Activated CD8-positive, alpha-beta memory T cell treated with anti-CD3 and anti-CD28 coated beads, Interleukin-2, amount 50 U/mL, for 24 hours (primary cell): ENCODE measurements around the gene RAI1.

Experiments used
- DNase-seq: peaks from one replicate; pipeline ENCODE4 v3.0.0-alpha.2; 2020; ENCODE audit errors: extremely low read depth

RAI1 gene

DNA sequence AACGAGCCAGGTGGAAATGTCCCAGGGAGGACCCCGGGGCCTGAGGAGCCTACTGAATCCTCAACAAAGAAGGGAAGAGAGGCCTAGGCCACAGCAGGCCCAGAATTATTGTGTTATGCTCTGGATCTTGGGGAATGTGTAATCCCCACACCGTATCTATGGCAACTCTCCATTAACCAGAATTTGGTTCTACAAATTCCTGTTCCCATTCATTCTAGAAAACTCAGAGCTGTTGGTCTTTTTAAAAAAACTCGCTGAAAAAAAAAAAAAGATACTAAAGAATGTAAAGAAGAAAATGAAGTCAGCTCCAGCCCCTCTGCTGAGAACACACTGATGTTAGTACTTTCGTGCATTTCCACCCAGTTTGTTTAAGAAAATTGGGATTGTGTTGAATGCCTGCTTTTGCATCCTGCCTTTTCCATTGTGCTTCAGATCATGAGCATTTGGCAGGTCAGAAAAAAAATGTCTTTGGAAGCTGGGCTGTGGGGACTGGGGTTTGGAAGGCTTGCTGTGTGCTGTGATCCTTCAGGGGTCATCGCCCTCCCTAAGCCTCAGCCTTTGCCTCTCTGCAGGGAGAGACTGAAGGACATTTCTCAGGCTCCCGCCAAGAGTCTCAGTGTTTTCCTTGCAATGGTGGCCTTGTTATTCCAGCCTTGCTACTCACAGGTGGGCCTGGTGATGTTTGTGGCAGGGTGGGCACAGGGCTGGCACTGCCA, 86.1 kb downstream of the RAI1 start:
- DNase-seq, result no peak

DNA sequence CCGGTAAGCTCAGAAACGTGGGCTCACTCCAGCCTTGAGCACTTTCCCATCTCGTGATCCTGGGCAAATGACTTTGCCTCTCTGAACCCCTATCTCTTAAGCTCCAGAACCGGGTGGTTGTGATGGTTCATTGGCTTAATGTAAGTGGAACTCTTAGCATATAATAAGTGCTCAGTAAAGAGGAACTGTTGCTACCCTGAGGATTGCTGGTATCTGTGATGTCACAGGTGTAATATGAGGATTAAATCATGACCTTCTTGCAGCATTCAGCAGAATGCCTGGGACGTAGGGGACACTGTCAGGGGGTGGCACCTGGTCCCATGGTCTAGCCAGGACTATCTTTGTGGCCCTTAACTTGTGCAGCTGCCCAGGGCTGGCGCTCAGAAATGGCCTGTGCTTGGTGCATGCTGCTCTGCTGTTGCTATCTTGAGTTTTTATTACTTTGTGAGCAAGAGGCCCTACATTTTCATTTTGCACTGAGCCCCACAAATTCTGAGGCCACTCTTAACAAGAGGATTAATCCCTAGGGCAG, 86.7 kb downstream of the RAI1 start:
- DNase-seq, result no peak

DNA sequence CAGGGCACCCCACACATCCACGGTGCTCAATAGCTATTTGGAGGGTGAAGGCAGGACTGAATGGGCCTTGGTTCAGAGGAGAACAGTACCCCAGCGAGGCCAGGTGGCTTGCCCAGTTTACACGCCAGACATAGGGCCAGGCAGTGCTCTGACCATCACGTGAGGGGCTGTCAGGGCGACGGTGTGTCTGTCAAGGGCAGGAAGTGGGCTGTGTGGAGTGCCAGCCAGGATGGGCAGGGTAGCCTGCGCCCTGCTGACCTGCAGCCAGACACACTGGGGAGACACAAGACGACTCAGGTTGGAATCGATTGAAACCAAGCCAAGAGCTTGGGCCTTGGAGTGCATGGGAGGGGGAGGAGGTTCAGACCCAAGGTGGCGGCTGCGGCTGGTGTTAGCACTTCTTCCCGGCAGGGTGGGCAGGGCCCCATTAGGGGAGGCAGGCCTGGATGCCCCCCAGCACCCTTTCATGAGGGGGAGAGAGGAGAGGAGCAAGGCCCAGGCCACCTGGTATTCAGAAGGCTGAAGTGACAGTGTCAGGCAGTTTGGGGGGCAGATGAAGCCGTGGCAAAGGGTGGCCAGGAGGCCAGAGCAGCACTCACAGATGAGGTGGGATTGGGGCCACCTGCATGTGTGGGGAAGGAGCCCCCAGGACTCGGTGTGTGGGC, 87.3 kb downstream of the RAI1 start:
- DNase-seq, result no peak

DNA sequence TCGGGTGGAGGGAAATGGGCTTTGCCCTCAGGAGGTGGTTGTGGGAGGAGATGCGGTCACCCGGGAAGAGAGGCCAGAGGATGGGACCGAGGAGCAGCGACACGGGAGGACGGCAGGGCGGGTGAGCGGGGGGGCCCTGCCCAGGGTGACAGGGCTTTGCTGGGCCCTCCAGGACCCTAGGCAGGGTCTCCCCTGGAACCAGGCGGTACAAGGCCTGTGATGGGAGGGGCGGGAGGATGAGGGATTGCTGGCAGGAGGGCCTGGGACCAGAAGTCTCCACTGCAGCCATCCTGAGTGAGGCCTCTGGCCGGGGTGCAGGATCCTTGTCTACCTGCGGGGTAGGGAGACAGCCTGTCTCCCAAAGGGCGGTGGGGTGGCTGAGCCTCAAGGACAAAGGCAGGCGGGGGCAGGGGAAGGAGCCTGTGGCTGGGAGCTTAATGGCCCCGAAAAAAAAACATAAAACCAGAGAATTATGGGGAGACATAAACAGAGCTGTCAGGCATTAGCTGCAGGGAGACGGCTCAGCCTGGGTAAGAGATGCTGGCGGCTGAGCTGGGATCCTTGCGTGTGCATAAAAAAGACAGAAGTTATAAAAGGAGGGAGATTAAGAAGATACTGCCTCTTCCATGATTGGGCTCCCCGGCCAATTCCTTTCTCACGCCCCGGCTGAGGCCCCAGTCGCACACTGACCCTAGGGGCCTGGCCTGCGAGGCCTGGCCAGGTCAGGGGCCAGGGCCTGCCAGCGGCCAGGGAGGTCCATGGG, 88.8 kb downstream of the RAI1 start:
- DNase-seq, result no peak

DNA sequence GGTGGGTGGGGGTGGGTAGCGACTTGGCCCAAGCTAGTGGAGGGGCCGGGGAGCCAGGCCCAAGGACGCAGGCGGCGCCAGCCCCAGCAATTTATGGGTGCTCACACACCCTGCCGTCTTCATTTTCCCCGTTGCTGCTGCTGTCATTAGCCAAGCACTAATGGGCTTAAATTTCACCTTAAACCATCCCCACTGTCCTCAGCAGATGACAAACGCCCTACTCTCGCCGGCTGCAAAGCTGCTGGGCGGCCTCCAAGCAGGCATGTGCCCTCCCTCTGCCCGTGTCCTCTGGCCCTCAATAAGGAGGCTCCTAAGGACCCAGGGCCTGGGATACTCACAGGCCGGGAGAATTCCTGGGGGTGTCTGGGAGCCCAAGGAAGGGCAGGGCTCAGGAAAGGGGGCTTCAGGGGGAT, 89.4 kb downstream of the RAI1 start:
- DNase-seq, result no peak

DNA sequence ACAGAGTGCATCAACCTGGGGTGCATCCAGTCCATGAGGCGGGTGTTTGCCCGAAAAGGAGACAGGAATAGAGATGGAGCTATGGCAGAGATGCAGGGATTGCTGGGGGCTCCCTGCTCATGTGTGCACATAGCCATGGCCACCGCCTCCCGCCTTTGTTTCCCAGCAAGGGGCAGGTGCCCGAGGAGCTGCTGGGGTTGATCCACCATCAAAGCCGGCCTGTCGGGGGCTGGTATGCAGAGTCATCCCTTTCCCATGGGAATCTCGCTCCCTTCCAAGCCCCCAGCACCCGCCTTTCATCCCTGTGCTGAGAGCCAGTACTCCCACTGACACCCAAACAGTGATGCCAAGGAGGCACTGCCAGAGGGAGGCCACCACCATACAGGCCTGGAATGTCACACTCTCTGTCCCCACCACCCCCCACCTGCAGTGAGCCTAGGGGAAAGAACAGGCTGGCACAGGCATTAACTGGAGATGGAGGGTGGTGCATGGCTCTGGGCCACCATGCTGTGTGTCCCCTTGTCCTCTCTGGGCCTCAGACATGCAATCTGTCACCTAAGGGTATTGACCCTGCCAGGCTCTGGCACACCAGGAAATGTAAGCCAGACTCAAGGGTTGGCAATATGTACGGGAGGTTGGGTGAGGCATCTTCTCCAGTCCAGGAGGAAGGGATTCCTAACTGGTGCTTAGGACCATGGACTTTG, 90.4 kb downstream of the RAI1 start:
- DNase-seq, result no peak

DNA sequence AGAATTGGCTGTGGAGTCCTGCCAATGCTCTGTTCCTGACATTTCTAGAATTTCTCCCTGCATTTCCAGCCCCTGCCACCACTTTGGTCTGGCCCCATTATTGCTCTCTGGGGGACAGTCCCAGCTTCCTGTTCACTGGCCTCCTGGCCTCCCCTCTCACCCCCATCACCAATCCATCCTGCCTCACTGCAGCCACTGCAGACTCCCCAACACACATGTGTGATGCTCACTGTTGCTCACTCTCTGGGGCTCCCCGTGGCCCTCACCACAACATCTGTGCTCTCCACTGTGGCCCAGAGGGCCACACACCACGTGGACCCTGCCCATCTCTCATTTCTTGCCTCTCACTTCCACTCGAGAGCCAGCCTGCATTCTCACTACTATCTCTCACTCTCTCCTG, 91.0 kb downstream of the RAI1 start:
- no peak for DNase-seq

DNA sequence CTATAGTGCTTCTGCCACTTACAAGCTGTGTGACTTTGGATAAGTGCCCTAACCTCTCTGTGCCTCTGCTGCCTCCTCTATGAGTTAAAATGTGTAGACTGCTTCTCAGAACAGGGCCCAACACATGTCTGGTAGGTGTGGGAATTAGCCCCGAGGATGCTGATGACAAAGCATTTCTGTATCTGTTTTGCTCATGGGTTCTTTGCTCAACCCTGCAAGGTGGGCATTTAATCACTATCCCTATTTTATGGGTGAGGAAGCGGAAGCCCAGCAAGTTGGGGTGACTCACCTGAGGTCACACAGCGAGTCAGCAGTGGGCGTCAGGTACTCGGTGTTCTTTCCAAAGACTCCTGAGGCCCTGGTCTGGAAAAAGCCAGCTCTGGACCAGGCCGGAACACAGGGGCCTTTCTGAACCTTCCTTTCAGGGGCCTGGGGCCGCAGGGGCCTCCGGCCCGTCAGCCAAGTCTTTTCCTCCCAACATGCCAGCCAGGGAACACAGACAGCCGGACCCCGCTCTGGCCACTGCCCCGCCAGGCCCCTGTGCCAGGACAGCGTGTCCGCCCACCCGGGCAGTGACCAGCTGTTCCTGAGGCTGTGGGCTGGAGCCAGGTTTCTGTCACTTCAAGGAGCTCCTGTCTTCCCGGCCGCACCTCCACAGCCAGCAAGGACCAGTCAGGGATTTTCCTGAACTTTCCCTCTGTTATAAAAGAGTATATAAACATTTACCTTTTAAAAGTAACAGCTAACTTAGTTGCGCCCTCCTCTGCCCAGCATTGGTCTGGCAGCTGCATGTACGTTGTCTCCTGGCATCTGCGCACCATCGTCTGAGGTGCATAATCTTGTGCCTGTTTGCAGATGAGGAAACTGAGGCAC, 93.0 kb downstream of the RAI1 start:
- DNase-seq, result no peak

DNA sequence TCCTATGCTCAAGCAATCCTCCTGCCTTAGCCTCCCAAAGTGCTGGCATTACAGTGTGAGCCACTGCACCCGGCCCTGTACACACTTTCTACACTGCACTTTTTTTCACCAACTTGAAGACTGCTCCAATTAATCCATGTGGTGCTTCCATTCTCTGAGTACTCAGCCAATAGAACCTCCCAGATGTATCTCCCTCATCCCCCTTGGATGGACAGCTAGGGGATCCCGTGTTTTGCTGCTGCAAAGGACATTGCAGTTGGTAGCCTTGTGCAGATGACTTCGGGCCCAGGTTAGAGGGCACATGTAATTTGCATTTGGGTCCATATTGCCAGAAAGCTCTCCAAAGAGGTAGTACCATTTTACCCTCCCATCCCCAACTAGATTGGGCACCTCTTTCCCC, 95.6 kb downstream of the RAI1 start:
- DNase-seq, result no peak

DNA sequence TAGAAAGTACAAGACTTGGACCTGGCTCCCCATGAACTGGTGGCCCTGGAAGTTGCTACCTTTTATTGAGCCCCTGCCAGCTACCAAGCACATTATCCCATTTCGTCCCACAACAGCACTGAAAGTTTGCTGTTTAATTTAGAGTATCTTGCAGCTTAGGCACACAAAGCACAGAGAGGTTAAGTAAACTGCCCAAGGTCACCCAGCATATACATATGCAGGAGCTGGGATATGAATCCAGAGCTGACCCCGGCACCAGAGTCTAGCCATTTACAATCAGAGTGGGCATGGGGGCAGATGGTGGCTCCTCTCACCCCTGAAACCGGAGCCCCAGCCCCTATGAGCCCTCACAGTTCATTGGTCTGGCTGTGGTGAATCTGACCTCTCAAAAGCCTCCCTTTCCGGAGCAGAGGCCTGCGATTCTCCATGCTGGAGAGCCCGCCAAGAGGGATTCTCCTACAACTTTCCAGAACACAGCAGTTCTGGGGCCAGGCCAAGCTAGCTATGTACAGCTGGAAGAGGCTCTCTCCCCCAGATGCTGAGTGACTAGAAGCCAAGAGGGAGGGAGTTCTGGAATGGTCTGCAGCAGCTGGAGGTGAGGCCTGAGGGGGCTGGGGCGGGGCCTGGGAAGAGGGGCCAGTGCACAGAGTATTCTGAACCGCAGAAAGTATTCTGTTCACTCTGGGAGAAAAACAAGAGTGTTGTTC, 97.2 kb downstream of the RAI1 start:
- no peak for DNase-seq

DNA sequence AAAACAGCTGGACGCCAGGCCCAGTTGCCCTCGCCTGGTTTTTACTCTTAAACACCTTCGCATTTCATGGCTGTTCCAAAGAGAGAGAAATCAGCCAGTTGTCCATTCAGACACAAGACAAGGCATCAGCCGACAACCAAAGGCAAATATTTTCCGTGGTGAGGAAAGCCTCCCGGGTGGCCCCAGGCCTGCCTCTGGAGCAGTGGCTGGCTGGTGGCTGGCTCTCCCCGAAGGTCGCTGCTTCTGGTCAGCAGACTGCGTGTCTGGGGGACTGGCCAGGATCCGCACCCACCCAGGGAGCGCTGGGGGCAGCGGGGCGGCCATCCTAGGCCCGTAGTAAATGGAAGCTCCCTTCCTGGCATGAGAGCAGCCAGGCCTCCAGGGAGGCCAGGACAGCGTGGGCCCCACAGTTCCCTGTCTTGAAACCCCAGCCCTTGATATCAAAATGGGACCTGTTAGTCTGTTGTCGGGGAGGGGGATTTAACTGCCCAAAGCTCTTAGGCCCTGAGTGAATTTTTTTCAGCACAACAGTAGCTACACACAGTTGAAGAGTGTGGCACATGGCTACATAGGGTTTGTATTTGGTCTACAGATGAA, 97.9 kb downstream of the RAI1 start:
- no peak for DNase-seq

DNA sequence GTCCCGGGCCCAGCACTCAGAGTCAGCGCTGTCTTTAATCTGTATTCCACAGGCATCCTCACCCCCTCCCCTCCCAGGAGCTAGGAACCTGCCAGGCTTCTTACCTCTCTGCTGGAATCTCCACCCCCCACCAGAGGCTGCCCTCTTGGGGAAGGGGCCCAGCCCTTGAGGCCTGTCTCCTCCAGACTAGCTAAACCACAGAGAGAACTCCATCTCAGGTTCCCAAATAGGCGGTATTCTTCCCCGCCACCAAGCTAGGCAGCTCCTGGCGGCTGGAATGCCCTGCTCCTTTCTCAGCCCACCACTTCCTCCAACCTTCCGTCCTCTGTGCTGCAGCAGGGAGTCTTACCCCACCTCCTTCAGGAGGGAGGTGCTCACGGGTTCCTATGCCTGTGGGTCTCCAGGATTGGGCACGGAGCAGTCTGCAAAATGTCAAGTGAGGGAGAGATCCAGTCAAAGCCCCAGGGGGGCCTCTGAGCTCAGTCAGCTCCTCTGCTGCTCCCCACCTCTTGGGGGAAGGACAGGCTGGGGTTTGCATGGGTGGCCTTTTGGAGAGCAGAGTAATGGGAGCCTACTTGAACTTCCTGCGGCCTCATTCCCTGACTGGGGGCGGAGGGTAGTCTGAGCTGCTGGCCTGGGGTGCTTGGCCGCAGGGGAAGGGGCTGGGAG, 99.8 kb downstream of the RAI1 start:
- DNase-seq, result no peak

DNA sequence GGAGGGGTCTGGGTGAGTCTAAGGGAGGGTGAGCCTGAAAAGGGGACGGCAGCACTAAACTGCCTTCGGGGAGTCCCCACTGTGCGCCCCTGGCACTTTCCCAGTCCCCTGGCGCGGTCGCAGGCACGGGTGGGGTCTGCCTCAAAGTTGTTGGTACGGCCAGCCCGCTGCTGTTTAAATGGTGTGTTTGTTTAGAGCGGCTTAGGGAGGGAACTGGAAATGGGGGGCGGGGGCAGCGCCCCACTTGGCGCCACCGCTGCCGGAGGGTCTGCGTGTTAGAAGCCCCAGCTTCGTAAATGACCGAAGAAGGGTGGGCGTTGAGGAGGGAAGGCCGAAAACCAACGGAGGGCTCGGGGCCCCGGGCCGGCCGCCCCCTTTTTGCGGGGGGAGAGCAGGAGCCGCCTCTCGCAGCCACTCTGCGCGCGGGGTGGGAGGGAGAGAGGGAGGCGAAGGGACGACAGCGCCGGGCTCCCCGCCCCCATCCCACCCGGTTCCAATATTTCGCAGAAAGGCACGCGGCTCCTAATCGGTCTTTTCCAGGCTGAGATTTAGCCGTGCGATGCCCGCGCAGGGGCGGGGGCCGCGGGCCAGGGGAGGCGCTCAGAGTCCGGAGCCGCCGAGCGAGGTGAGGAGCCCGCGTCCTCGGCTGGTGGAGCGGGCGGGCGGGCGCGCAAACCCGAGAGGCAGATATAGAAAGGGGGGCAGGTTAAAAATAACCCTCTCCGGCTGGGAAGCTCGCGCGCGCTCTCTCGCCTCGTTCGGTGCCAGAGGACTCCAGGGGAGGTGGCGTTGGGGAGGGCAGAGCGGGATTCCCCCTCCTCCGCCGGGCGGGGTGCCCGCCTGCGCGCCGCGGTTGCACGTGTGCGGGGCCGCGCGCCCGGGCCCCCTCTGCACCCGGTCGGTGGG, 100.6 kb downstream of the RAI1 start:
- no peak for DNase-seq

DNA sequence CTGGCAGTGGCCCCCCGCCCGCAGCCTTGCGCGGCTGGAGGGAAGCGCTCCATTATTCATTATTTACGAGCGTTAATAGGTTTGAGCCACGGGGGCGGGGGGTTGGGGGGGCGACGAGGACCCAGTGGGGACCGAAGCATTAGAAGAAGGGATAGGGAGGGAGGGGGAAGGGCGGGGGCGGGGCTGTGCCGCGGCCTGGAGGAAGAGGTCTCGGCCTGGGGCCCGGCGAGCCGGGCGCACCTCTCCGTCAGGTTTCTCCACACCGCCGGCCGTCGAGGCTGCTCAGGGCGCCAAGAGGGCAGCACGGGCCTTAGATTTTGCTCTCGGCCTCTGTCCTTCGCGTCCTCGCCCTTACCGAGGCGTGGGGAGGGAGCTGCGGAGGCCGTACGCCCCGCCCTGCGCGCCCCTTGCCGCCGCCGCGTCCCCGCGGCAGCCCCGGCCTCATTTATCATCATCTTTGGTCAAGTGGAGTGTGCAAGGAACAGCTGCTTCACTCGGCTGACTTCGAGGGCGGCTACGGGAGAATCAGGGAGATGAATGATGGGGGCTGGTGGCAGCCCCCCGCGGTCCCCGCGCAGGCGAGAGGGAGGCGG, 101.4 kb downstream of the RAI1 start:
- no peak for DNase-seq

DNA sequence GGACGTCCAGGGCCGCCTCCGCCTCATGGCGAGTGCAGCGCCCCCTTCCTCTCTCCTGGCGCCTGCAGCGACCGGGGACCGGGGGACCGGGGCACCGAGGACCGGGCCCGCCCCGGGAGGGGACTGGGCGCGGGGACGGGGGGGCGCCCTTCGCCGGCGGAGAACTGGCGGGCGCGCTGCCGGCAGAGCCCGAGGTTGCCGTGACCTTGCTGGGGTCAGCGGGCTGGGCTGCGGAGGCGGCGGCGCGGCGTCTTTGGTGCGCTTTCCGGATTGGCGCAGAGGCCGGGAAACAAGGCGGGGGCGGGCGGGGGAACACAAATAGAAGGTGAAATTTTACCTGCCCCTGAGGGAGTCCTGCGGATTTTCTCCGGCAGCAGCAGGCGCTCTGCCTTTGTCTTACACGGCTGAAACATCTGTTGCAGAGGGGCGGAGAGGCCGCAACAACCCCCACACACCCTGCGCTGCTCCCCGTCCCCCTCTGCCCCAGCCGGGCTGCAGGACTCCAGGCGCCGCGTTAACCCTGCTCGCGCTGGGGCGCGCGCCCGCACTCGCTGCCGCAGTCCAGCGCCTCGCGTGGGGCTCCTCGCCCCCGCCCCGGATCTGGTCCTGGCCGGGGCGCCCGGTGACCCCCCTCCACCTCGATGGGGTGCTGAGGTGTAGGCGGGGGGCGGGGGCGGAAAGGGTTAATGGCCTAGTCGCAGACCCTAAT, 102.0 kb downstream of the RAI1 start:
- DNase-seq, result no peak

DNA sequence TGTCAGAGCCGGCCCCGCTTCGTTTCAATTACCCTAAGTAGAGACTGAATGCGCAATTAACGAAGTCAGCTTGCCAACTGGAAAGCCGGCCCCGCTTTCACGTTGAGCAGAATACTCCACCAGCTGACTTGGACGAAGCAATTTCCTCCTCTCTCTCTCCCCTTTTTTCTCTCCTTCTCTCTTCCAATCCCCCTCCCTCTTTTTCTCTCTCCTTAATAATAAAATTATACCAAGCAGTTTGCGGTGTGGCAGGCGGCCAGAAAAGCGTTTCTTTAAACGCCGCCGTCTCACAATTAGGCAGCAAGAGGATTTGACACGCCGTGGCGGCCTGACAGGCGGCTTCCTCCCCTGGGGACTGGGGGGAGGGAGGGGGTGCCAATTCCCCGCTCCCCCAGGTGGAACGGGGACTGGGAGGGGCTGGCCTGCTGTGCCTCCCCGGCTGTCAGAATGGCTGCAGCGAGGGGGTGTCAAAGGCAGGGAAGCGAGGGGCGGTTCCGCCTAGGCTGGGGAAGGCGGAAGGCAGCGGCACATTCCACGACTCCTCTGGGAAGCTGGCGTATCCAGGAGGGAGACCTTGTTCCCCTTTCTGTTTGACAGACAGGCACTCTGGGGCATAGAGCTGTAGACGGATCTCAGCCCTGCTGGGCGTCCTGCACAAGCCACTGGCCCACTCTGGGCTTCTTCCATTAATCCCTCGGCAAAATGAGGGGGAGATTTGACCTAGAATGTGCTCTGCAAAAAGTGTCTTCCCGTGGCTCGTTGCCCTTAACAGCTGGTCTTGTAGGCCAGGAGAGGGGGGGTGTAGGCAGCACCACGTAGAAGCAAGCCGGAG, 102.8 kb downstream of the RAI1 start:
- no peak for DNase-seq
